Subcutaneous adipose tissue (tissue), 4 donors: ENCODE results near the gene IFITM10. TPM values are rescaled to one million over a fixed set of nuclear protein-coding genes. Genes with fewer than 3 reads are reported as not detected.

ENCODE experiments used
- CTCF ChIP-seq: fragments of 450-650 bp; IDR thresholded peaks from one replicate; pipeline ENCODE4 v1.5.1; 2016; ENCODE audit warnings: low read depth, mild to moderate bottlenecking, control low read depth, antibody characterized with exemption, moderate library complexity
- total RNA-seq, 4 donors: library from RNA; depleted of rRNA; stranded (reverse); fragments of >200 nt; gene quantifications; one replicate each; pipeline ENCODE4 v1.1.0, GENCODE V29; 2016

IFITM10 gene
- total RNA-seq, 4 donors from 2014 or later = 1.1 to 2.4 (median 1.3) TPM; not detected in 1

GRCh38 chr11:1745701-1746320 is 4.6 kb downstream of the IFITM10 start:
- TF ChIP-seq CTCF = no peak

- TF ChIP-seq CTCF = no peak
Measured at GRCh38 chr11:1744891-1745700, 5.3 kb downstream of the IFITM10 start.

GRCh38 chr11:1744137-1744886 is 6.1 kb downstream of the IFITM10 start:
- no peak for TF ChIP-seq CTCF

GRCh38 chr11:1743585-1744136 is 6.7 kb downstream of the IFITM10 start:
- TF ChIP-seq CTCF = no peak

- TF ChIP-seq CTCF = no peak
Measured at GRCh38 chr11:1742869-1743584, 7.4 kb downstream of the IFITM10 start.

GRCh38 chr11:1742371-1742770 is 8.0 kb downstream of the IFITM10 start:
- TF ChIP-seq CTCF = no peak
